Measurements from ENCODE around the gene ZNF778. TPM values are rescaled to one million over a fixed set of nuclear protein-coding genes. Genes with fewer than 3 reads are reported as not detected.

ZNF778 gene
- total and polyA plus RNA-seq, 2 of the 13 experiments (the other 11 are each of a cell fraction or from before 2014, with no cell fraction given), result 3.8 to 7.2 TPM

GRCh38 chr16:89191033-89191900 lies 26.2 kb upstream of the ZNF778 start (continued):
- TF ChIP-seq ZNF800 (CRISPR knock-in tag; IDR thresholded peaks at IDR 0.05) (no peak), ZNF546 (CRISPR knock-in tag; conservative IDR thresholded peaks at IDR 0.05) (peak; percentile 53), IRX3 (CRISPR knock-in tag; IDR thresholded peaks at IDR 0.05; ENCODE audit: borderline replicate concordance, low read depth) (no peak), TERF1 (CRISPR knock-in tag; IDR thresholded peaks at IDR 0.05) (no peak), MYNN (CRISPR knock-in tag; IDR thresholded peaks at IDR 0.05; ENCODE audit: low read depth) (no peak), ZBTB7A (CRISPR knock-in tag; IDR thresholded peaks at IDR 0.05) (peak; percentile 72; the same call in 1 of the 2 replicates), SMAD3 (CRISPR knock-in tag; IDR thresholded peaks at IDR 0.05) (0 out of 2 replicates have a peak, but pooled peaks have one; percentile 15), FOXA3 (CRISPR knock-in tag; IDR thresholded peaks at IDR 0.05) (no peak), EED (CRISPR knock-in tag; IDR thresholded peaks at IDR 0.05) (no peak), ZNF34 (CRISPR knock-in tag; IDR thresholded peaks at IDR 0.05; ENCODE audit: borderline replicate concordance) (no peak), DMAP1 (CRISPR knock-in tag; IDR thresholded peaks at IDR 0.05) (no peak; the same call in 1 of the 2 replicates), TBX2 (CRISPR knock-in tag; IDR thresholded peaks at IDR 0.05; ENCODE audit: borderline replicate concordance) (no peak), DZIP1 (CRISPR knock-in tag; IDR thresholded peaks at IDR 0.05) (peak; percentile 75), MXD3 (CRISPR knock-in tag; IDR thresholded peaks at IDR 0.05) (peak; percentile 96), GATAD2A (CRISPR knock-in tag; IDR thresholded peaks at IDR 0.05) (peak; percentile 33; the same call in 1 of the 2 replicates), NONO (IDR thresholded peaks at IDR 0.05) (no peak), NONO (CRISPR knock-in tag; conservative IDR thresholded peaks at IDR 0.05) (peak; percentile 79), TCF12 (IDR thresholded peaks at IDR 0.05) (no peak), TCF12 (CRISPR knock-in tag; IDR thresholded peaks at IDR 0.05) (no peak), NFE2L2 (IDR thresholded peaks at IDR 0.05; ENCODE audit: low read length) (no peak), SRF (IDR thresholded peaks at IDR 0.05; ENCODE audit: low read depth, low read length) (no peak), ZNF724P (CRISPR knock-in tag; IDR thresholded peaks at IDR 0.05; ENCODE audit: borderline replicate concordance) (no peak), ZNF775 (CRISPR knock-in tag; IDR thresholded peaks at IDR 0.05; ENCODE audit: borderline replicate concordance) (no peak)
- TF ChIP-seq, protein P1, sequence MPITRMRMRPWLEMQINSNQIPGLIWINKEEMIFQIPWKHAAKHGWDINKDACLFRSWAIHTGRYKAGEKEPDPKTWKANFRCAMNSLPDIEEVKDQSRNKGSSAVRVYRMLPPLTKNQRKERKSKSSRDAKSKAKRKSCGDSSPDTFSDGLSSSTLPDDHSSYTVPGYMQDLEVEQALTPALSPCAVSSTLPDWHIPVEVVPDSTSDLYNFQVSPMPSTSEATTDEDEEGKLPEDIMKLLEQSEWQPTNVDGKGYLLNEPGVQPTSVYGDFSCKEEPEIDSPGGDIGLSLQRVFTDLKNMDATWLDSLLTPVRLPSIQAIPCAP (CRISPR knock-in tag; IDR thresholded peaks at IDR 0.05; ENCODE audit: low read depth), result no peak

Data from HepG2 (cell line).